HepG2 (cell line): ENCODE results near the gene MAP3K5. TPM values are rescaled to one million over a fixed set of nuclear protein-coding genes. Genes with fewer than 3 reads are reported as not detected.

Source experiments
- ARID5B ChIP-seq: IDR thresholded peaks from 2 replicates; pipeline ENCODE4 v1.4.0; 2020; ENCODE audit warnings: mild to moderate bottlenecking, missing genetic modification reagents
- ISL2 ChIP-seq: sonication (generic); formaldehyde crosslinking; IDR thresholded peaks from 2 replicates; pipeline ENCODE4 v1.5.0; 2020; ENCODE audit warnings: missing genetic modification reagents
- KIAA2018 ChIP-seq: sonication (generic); formaldehyde crosslinking; IDR thresholded peaks from 2 replicates; pipeline ENCODE4 v1.5.0; 2020; ENCODE audit warnings: mild to moderate bottlenecking, missing genetic modification reagents, borderline replicate concordance
- MTERF4 ChIP-seq: sonication (generic); formaldehyde crosslinking; IDR thresholded peaks from 2 replicates; pipeline ENCODE4 v1.8.0; 2023; ENCODE audit warnings: mild to moderate bottlenecking, missing genetic modification reagents
- MYNN ChIP-seq: sonication (generic); formaldehyde crosslinking; IDR thresholded peaks from 2 replicates; pipeline ENCODE4 v1.4.0; 2020; ENCODE audit warnings: mild to moderate bottlenecking, low read depth, missing genetic modification reagents
- PBX2 ChIP-seq: IDR thresholded peaks from 2 replicates; pipeline ENCODE4 v1.6.1; 2016; ENCODE audit warnings: control low read depth
- RNF219 ChIP-seq: sonication (generic); formaldehyde crosslinking; IDR thresholded peaks from 2 replicates; pipeline ENCODE4 v1.5.0; 2020; ENCODE audit warnings: mild to moderate bottlenecking, missing genetic modification reagents
- SOX5 ChIP-seq: IDR thresholded peaks from 2 replicates; pipeline ENCODE4 v1.6.1; 2016; ENCODE audit warnings: borderline replicate concordance
- ZNF281 ChIP-seq: sonication (generic); formaldehyde crosslinking; IDR thresholded peaks from 2 replicates; pipeline ENCODE4 v1.4.0; 2020; ENCODE audit warnings: missing genetic modification reagents, borderline replicate concordance
- polyA plus RNA-seq, 8 experiments: library from polyadenylated mRNA; depleted of rRNA in 3 of 8; stranded (reverse) in 7 of 8; unstranded in 1 of 8; fragments of >200 nt; fragmentation: Illumina TruSeq in 4 of 8; extraction: Trizol in 4 of 8; gene quantifications; 2 replicates each; pipeline versions ENCODE4 v1.2.1 to v1.2.3, GENCODE V29; 2011 to 2016; ENCODE audit warnings: low read depth in 4 of 8, missing spikeins in 1 of 8, mixed read lengths in 1 of 8; ENCODE audit not compliant: insufficient read depth in 1 of 8
- total RNA-seq, 5 experiments: library from RNA; depleted of rRNA; stranded (reverse); fragments of >200 nt; fragmentation: Illumina TruSeq; extraction: Trizol; gene quantifications; 2 replicates each; pipeline ENCODE4 v1.2.3, GENCODE V29; 2016; ENCODE audit warnings: low read depth in 1 of 5

Gene MAP3K5
- total and polyA plus RNA-seq, 2 of the 13 experiments (the other 11 are each of a cell fraction or from before 2014, with no cell fraction given) = not detected

- TF ChIP-seq ZNF281 (no peak), ARID5B (no peak), PBX2 (CRISPR knock-in tag) (no peak), MYNN (CRISPR knock-in tag) (no peak), SOX5 (CRISPR knock-in tag) (no peak), RNF219 (CRISPR knock-in tag) (no peak), MTERF4 (CRISPR knock-in tag) (no peak), ISL2 (CRISPR knock-in tag) (no peak), KIAA2018 (CRISPR knock-in tag) (no peak)
- TF ChIP-seq, all 625 proteins: peak for 0
These were observed 4.6 kb downstream of the MAP3K5 start (continued) for GRCh38 chr6:136787726-136788068.
